Endometrium (tissue), 2 donors: ENCODE measurements around the gene MEF2C.

Experiments
- FAIRE-seq: peaks from 2 replicates; lab custom pipeline; 2012; peaks lifted over from hg19 to GRCh38; lab: Jason Lieb, UNC
- donor health status: control.
- donor health status: control.

Gene MEF2C

DNA sequence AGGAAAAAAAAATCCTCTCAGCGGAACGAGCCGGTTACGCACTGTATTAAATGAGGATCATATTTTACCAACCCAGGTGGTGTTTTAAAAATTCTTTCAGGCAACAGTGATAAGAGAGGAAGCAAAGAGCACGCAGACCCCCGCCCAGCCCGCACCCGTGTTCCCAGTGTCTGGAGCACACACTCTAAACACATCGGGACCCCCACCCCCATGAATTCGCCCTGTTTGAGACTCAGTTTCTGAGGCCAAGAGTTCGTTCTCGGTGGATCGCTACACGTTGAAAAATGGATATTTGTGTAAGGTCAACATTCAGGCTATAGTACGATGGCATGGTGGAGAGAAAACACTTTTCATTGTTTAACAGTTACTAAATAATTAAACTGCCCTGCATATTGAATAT, 196.3 kb downstream of the MEF2C start:
- FAIRE-seq, result no peak

DNA sequence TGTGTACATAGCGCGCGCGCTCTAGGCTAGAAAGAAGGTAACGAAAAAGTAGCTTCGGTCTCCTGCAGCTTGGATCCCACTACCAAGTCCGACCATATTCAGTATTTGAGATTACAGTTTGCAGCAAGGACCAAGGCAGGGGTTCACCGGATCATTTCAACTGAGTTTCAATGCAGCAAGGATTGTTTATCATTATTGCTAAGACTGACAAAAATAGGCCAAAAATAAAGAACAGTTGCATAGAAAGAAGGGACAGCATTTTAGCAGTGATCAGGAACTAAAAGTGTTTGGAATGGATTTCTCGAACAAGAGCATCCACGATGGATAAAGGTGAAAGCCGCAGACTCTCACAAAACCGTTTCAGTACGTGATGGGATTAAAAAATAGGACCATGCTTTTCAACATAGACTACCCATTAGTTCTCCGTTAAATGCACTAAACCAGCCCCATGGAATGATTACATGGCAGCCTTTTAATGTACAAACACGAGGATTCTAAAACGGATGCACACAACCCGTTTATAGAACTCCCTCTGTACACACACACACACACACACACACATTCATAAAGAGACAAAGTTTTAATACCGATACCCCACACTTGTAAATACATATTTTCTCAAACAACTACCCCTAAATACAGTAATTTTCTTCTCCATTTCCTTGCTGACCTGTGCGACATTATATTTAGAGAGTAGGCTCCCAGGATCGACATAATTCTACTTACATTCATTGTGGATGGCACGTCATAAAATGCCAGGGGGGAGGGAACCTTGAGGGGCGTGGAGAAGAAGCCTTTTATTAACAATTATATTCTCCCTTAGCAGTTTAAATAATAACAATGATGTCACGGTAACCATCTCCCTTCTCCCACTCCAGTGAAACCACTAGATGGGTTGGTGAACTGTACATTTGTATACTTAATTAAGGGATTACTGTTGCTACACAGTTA, 197.1 kb downstream of the MEF2C start:
- no peak for FAIRE-seq

- FAIRE-seq, result no peak
Measured at GRCh38 chr5:88683506-88684135, 199.4 kb downstream of the MEF2C start.

DNA sequence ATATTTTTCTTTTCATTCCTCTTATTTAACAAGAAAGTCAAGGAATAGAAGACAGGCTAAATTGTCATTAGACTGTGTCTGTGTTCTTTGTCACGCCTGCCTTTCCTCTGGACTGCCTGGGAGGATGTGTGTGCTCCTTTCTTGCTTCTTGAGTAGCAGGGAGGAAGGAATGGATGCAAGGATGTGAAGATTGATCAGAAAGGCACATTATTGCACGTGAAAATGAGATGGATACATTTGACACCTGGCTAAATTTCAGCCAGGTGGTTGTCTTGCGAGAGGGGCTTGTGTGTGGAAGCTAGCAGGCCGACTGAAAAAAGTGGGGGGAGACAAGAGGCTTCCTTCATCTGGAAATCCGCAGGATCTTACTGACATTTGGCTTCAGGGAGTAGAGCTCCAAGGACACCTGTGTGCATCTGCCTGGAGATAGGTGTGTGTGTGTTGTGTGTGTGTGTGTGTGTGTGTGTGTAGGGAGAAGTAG, 200.1 kb downstream of the MEF2C start:
- no peak for FAIRE-seq

DNA sequence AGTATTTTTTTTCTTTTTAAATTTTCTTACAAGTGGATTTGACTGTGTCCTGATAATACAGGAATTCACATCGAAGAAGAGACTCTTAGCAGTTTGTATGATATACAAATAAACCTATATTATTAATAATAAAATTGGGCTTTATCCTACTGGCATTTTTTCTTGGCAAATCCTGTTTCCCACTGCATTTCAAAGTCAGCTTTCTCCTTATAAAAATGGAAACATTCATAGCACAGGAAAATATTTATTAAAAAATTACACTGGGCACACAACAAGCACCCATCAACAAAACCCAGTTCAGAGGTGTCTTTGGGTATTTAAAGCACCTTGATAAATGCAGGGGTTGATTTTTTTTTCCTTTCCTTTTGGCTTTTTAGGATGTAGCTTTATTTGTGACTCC, 200.9 kb downstream of the MEF2C start:
- no peak for FAIRE-seq

DNA sequence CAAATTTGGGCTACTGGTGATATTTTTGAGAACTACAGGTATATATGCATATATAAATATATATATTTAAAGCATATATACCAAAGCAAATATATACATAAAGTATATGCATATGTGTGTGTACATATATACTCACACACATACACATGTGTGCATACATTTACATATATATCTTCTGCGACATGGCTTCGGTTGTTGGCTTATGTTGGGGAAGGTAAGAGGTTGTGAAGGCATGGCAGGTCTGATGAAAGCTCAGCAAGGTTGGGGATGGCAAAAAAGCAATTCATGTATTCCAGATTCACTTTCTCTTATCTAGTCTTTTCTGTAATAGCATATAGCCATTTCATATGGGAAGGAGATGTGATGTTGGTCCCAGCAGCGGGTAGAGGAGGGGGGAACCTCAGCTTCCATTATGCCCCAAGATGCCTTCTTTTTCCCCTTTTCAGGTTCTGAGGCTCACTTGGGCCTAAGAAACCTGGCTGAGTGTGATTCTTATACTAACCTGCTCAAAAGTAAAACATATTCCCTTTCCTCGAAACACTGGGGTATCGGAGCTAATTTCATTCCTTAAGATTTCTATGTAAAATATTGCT, 201.7 kb downstream of the MEF2C start:
- no peak for FAIRE-seq

DNA sequence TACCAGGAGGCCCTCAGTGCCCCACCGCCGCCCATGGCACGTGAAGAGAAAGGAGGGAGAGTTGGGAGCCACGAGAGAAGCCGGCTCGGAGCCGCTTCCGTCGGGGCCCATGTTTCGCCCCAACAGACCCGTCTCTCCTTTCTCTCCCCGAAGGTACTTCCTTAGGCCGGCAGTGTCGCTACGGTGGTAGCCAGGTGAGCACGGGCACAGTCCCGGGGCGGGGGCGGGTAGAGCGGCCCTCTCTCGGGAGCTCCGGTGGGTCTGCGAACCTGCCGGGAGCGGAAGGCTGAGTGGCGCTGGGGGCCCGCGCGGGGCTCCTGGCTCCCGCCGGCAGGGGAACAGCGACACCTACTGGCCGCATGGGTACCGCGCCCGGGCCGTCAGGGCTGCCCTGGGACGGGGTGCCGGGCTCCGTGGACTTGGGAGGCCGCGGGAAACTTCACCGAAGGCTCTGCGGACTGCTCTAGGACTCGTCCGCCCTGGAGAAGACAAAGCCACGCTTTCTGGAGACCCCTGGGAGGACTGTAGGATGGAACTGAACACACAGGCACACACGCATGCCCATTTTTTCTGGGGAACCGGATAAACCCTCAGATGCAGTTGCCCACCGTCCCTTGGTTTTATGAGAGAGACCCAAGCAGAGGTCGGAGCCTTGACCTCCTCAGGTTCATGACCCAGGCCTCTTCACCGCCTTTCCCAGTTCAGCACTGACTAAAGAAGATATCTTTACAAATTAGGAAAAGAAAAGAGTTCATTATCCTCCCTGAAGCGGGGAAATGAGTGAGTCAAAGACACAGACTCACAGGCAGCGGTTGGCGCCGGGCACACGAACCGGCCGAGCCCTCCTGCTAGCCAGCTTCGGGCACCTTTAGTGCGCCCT, 202.5 kb downstream of the MEF2C start:
- no peak for FAIRE-seq

- no peak for FAIRE-seq
Measured at GRCh38 chr5:88679638-88680037, 203.3 kb downstream of the MEF2C start.

- FAIRE-seq, result no peak
Measured at GRCh38 chr5:88678770-88679381, 204.1 kb downstream of the MEF2C start.

DNA sequence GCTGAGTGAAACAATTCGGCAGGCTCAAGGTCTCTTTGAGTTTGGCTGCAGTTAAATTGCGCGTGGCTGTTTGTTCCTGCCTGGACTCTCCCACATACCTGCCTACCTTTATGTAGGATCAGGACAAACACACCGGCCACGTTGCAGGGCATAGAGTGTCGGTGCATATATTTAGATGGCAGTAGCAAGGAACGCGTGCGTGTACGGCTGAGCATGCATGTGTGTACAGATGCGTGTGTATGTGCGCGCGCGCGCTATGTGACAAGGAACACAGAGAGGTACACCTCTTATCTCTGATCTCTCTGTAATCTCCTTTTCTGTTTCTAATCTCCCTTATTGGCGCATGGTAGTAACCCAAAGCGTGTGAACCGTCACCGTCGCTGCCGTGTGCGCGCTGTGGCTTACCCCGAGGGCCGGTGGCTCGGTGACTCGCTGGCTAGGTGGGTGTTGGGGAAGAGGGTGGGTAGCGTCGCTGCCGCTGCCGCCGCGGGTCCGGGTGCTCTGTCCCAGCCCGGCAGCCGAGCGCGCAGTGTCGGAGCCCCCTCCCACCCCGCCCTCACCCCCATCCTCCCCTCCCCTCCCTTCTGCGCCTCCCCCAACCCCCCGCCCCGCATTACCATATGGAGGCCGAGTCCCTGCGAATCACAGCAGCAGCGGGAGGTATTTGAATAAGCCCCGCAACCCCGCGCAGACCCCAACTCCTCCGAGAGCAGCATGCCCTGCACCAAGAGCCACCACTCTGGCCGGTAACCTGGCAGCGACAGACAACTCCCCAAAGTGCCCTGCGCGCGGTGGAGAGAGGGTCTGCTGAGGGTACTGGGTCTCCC, 204.8 kb downstream of the MEF2C start:
- FAIRE-seq, result no peak

DNA sequence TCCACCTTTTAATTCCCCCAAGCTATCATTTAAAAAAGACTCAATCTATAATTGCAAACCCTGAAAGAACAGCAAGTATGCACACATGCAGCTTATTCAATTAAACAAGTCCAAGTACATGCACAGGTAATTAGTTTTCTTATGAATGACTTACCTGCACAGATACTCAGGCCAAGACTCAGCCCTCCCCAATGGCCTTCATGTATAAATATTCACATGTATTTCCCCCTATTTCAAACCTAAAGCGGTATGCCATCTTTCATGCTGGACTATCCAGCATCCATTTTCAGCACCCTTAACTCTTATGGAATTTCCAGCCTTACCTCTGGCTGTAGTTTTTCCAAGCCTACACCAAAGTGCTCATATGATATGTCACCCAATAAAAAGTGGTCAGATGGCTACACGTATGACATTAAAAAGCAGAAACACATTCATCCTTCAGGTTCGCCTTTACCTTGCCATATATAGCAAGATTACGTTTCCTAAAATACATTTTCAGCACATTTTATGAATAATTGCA, 205.5 kb downstream of the MEF2C start:
- no peak for FAIRE-seq

DNA sequence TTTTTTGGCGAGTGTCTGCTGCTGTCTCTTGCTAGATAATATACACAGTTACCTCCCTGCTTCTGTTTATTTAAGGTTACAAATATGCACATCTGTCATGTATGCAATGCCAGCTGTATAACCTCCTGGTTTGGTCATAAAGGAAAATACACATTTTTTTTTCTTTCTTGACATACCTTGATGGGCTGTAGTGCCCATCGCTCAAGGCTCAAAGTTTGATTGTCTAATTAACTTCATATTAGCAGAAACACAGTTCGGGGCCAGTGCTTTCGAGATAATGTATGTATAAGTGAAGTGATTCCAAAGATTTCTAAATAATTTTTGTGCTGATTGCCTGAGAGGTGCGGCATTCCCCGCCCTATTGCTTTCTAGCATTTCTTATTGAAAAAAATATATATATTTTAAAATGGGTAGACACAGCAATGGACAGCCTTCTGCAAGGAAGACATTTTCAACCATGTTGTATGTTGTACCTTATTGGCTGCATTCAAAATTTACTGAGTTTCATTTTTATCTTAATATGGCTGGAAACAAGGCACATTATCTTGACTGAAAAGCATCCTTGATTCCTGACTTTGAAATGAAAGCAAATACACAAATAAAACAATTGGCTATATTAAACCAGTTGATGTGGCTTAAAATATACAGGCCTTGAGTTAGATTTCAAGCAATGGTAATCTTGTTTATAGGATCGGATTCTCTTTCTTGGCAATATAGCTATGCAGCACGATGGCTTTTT, 206.2 kb downstream of the MEF2C start:
- FAIRE-seq, result no peak

- FAIRE-seq, result no peak
Measured at GRCh38 chr5:88675708-88676636, 207.0 kb downstream of the MEF2C start.

DNA sequence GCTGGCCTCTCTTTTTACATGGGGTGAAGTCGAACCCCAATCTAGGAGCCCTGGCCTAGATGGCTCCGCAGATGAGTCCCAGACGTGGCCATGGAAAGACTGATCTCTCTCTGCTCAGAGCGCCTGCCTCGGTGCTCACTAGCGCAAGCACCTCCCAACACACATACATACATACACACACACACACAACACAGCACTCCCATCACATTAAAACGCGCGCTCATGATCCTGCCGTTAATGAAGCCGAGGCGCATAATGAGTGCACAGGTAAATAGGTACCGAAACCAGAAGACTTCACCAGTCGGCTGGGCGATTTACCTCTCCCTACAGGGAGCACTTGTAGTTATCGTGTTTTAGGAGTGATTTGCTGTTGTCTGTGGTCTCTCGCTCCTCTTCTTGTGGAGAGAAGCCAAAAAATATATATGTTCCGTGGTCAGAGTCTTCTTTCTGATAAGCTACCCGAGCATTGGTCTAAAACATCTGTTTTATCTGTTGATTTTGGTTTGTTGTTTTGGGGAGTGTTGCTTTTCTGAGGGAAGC, 207.7 kb downstream of the MEF2C start:
- no peak for FAIRE-seq

DNA sequence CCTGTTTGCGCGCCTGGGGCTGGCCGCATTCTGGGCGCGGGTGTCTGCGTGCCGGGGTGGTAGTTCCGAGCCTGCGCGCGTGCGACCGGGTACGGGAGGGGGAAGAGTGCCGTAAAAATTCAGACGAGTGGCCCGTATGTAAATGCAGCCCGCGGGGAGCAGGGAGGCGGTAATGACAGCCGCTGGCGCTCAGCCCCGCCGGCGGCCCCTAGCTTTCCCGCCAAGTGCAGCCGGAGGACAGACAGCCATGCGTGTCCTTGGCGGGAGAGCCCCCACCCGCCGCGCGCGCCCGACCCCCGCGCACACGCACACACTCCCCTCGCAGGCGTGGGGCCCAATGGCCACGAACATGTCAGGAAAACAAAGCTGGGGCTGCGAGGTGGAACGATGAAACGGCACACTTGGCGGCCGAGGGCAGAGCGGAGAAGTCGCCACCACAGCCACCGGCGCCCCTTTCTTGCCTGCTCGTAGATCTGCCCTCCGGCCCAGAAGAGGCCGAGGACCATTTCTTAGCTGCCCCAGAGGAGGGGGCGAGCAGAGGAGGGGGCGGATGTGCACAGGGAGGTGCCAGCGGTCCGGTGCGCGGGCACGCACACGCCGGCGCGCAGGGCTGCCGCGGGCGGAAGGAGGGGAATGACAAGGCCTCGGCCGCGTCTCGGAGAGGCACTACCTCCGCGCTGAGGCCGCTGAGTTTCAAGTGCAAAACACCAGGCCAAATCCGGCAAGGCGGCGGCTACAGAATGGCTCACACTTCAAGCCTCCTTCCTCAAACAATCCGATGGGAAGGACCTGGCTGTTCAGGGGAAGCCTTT, 208.4 kb downstream of the MEF2C start:
- no peak for FAIRE-seq

- FAIRE-seq, result no peak
Measured at GRCh38 chr5:88673253-88674105, 209.5 kb downstream of the MEF2C start.
